Neuron (in vitro differentiated cells): ENCODE data around the gene YJEFN3.

Experiments used
- H2AFZ ChIP-seq: one replicate; pipeline ENCODE4 v1.6.1; 2013; ENCODE audit warnings: low read depth, mild to moderate bottlenecking, inconsistent platforms, low read length, moderate library complexity
- H3K27me3 ChIP-seq: one replicate; pipeline ENCODE4 v1.6.1; 2013; ENCODE audit warnings: low read length; ENCODE audit not compliant: insufficient read depth
- H3K36me3 ChIP-seq: one replicate; pipeline ENCODE4 v1.6.1; 2013; ENCODE audit warnings: low read length; ENCODE audit not compliant: insufficient read depth
- H3K4me1 ChIP-seq: one replicate; pipeline ENCODE4 v1.6.1; 2013; ENCODE audit warnings: low read length; ENCODE audit not compliant: insufficient read depth
- H3K4me3 ChIP-seq: 2 replicates; pipeline ENCODE4 v1.5.1; 2013; ENCODE audit warnings: mild to moderate bottlenecking, low read length, moderate library complexity
- H3K9me3 ChIP-seq: one replicate; pipeline ENCODE4 v1.6.1; 2013; ENCODE audit warnings: low read length

Gene YJEFN3

DNA sequence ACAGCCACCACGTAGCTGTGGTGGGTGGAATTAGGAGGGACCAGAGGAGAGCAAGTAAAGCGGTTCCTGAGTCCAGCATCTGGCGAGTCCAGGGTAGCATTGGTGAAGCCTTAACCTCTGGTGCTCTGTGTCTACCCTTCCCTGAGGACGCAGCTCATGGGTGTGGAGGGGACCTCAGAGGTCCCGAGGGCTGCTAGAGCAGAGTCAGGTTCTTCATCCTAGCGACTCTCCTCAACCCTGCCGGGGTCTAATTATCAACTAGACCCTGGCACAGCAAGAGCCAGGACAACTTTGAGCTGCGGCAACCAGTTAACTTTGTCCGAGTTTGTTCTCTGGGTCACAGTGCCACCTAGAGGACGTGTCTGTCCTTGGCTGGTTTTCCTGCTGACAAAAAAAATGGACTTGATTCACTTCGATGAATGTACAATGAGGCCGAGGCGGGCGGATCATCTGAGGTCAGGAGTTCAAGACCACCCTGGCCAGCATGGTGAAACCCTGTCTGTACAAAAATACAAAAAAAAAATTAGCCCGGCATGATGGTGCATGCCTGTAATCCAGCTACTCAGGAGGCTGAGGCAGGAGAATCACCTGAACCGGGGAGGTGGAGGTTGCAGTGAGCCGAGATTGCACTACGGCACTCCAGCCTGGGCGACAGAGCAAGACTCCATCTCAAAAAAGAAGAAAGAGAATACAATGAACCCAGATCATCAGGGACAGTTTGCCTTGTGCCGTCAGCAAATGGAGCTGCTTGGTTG lies 38.3 kb upstream of the YJEFN3 start:
- Histone ChIP-seq H2AFZ (no peak overlapping the region), H3K27me3 (no peaks in the 10 kb centered on the region), H3K9me3 (no peaks in the 10 kb centered on the region), H3K4me1 (peaks cover 34% of the 10 kb centered on the region), H3K4me3 (no peak overlapping the region), H3K36me3 (peaks cover 34% of the 10 kb centered on the region)

DNA sequence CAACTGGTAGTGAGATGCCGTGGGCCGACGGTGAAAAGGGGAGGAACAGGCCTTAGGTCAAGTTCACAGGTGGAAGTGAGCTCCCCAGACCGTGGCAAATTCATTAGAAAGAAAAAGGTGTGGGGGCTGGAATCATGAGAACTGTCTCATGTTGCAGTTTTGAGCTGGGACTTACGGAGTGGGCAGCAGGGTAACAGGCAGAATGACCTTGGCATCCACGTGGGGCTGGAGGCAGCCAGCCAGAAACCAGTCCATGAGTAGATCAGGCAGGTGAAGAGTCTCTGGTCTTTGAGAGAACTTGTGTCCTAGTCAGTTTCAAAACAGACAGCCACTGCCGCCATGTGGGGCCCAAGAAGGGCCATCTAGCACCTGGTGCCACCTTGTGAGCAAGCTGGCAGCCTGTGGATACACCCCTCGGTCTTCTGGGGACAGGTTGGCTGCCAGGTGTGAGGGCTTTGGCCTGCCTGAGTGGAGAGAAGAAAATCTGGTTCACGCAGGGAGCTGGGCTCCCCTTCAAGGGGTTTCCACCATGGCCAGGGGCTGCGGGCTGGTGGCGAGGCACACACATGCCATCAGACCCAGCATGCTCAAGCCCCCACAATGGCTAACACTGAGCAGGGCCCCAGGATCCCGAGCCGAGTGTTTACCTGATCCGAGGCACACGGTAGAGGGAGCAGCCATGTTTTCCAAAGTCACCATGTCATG lies 37.2 kb upstream of the YJEFN3 start:
- Histone ChIP-seq H3K36me3 (peaks cover 44% of the 10 kb centered on the region), H3K9me3 (no peaks in the 10 kb centered on the region), H3K4me1 (peaks cover 31% of the 10 kb centered on the region), H2AFZ (no peak overlapping the region), H3K27me3 (no peaks in the 10 kb centered on the region), H3K4me3 (no peak overlapping the region)

DNA sequence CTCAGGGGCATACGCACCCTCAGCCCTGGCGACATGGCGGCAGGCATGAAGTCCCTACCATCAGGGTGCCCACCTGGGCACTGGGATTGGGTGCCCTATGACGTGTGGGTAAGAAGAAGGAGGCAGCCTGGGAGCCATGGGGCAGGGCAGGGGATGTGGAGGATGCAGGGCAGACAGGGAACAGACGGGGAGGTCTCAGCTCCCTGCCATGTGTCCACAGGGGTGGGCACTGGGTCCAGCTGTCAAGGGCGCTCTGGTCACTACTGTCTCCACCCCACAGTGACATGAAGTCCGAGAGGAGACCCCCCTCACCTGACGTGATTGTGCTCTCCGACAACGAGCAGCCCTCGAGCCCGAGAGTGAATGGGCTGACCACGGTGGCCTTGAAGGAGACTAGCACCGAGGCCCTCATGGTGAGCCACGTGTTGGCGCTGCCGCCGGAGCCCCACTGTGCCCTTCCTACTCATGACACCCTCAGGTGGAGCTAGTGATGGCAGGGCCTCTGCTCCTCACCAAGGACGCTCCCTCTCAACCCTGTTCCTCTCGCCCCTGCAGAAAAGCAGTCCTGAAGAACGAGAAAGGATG lies 36.6 kb upstream of the YJEFN3 start:
- H3K4me3 ChIP-seq, result no peak overlapping the region
- H3K27me3 ChIP-seq, result no peaks in the 10 kb centered on the region
- no peak overlapping the region for H2AFZ ChIP-seq
- peaks cover 48% of the 10 kb centered on the region for H3K36me3 ChIP-seq
- H3K9me3 ChIP-seq, result no peaks in the 10 kb centered on the region
- peaks cover 29% of the 10 kb centered on the region for H3K4me1 ChIP-seq

DNA sequence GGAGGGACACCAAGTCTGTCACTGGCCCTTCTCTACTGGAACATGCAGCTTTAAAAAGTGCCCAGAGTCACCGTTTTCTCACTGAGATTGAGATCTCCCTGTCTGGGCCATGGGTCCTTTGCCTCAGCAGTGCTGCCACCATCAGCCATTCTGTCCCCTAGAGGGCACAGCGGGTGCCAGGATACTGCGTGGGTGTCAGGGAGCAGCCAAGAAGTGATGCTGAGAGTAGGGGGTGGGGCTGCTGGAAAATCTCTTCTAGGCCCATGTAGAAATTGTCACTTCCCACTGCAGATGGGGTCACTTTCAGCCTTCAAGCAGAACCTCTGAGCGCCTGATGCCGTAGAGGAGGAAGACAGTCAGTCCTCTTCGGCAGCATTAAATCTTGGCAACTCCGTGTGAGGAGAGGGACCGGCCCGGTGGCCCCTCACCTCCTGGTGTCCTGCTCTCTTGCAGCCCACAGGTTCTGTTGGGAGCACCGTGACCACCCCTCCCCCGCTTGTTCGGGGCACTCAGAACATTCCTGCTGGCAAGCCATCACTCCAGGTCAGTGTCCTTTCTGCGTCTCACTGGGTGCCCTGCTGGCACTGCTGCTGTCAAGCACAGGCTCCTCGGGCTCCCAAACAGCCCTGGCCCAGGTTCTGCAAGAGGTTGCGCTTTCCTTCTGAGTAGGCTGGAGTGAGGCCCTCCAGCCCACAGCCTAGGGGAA lies 34.7 kb upstream of the YJEFN3 start:
- no peaks in the 10 kb centered on the region for H3K27me3 ChIP-seq
- peaks cover 13% of the 10 kb centered on the region for H3K4me1 ChIP-seq
- H3K9me3 ChIP-seq, result no peaks in the 10 kb centered on the region
- H2AFZ ChIP-seq, result no peak overlapping the region
- H3K4me3 ChIP-seq, result no peak overlapping the region
- H3K36me3 ChIP-seq, result peaks cover 66% of the 10 kb centered on the region

DNA sequence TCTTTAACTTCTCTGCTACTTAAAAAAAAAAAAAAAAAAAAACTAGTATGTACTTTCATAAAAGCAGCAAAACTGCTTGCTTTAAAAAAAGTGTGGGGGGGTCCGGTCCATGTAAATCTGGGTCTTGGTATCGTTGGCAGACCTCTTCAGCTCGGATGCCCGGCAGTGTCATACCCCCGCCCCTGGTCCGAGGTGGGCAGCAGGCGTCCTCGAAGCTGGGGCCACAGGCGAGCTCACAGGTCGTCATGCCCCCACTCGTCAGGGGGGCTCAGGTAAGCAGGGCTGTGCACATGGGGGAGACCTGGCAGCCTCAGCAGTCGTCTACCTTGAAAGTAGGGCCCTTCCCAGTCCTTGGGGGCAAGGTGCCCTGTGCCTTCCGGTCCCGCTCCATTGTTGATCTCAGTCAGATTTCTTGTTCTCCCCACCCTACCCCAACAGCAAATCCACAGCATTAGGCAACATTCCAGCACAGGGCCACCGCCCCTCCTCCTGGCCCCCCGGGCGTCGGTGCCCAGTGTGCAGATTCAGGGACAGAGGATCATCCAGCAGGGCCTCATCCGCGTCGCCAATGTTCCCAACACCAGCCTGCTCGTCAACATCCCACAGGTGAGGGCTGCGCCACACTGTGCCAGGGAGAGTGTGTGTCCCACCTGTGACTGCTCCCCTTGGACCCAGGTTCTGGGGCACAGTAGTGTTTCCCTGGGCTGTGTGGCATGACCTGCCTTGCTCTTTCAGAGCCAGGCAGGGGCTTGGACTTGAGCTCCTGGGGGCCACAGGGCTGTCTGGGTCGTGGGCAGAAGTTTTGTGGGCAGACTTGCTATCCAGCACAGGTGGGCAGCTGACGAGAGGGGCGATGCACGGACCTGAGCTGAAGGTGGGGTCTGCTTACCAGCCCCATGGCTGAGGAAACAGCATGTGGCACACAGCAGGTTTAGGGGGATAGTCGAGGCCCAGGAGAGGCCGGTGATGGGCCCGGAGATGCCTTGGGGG lies 32.8 kb upstream of the YJEFN3 start:
- Histone ChIP-seq H3K4me1 (no peaks in the 10 kb centered on the region), H3K4me3 (no peak overlapping the region), H3K27me3 (no peaks in the 10 kb centered on the region), H2AFZ (no peak overlapping the region), H3K9me3 (no peaks in the 10 kb centered on the region), H3K36me3 (peaks cover 82% of the 10 kb centered on the region)

DNA sequence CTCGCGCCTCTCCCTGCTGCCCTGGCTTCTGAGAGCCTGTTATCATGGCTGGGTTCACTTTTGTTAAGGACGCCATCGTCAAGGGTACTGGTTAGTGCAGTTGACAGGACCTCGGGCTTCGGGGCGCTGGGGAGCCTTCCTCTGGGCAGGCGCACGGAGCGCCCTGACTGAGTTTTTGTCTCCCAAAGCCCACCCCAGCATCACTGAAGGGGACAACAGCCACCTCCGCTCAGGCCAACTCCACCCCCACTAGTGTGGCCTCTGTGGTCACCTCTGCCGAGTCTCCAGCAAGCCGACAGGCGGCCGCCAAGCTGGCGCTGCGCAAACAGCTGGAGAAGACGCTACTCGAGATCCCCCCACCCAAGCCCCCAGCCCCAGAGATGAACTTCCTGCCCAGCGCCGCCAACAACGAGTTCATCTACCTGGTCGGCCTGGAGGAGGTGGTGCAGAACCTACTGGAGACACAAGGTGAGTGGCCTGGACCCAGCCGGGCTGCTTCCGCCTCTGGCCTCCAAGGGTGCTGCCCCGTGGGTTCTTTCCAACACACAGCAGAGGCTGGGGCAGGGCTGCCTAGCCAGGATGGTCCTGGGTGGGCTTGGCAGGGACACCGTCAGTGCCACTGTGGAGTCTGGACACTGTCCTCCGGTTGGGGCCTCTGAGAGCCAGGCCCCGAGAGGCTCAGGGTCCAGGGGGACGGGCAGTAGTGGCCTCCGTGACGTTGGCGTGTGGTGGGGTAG lies 30.3 kb upstream of the YJEFN3 start:
- H3K4me3 ChIP-seq, result no peak overlapping the region
- no peaks in the 10 kb centered on the region for H3K27me3 ChIP-seq
- H3K36me3 ChIP-seq, result peaks cover 90% of the 10 kb centered on the region
- no peaks in the 10 kb centered on the region for H3K4me1 ChIP-seq
- no peaks in the 10 kb centered on the region for H3K9me3 ChIP-seq
- no peak overlapping the region for H2AFZ ChIP-seq

DNA sequence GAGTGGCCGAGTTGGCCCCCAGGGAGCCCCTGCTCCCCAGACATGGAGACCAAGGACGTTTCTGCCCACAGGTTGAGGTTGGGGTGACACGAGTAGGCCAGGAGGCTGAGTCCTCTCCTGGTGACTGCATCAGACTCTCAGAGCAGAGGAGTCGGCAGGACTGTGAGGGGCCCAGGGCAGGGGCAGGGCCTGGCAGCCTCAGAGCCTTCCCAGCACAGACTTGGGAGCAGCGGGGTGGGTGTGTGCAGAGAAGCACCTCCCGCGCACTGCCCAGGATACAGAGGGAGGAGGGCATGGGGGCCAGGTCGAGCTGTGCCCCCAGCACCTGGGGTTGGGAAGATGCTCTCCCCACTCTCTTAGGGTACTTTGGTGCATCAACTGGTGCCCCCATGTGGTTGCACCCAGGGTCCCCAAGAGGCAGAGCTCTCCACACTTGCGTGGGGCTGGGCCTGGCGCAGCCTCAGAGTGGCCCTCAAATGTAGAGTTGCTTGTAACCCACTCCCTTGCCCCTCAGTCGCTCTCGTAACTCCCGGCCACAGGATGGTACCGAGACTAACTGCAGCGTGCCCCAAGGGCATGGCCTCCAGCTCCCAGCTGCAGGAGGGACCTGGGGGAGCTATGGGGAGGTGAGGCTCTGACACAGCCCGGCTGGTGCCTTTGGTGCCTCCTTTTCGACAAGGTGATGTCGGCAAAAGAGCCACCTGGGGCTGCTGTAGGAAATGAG lies 29.3 kb upstream of the YJEFN3 start:
- no peak overlapping the region for H2AFZ ChIP-seq
- H3K4me1 ChIP-seq, result no peaks in the 10 kb centered on the region
- H3K4me3 ChIP-seq, result no peak overlapping the region
- H3K27me3 ChIP-seq, result no peaks in the 10 kb centered on the region
- peaks cover 90% of the 10 kb centered on the region for H3K36me3 ChIP-seq
- no peaks in the 10 kb centered on the region for H3K9me3 ChIP-seq

DNA sequence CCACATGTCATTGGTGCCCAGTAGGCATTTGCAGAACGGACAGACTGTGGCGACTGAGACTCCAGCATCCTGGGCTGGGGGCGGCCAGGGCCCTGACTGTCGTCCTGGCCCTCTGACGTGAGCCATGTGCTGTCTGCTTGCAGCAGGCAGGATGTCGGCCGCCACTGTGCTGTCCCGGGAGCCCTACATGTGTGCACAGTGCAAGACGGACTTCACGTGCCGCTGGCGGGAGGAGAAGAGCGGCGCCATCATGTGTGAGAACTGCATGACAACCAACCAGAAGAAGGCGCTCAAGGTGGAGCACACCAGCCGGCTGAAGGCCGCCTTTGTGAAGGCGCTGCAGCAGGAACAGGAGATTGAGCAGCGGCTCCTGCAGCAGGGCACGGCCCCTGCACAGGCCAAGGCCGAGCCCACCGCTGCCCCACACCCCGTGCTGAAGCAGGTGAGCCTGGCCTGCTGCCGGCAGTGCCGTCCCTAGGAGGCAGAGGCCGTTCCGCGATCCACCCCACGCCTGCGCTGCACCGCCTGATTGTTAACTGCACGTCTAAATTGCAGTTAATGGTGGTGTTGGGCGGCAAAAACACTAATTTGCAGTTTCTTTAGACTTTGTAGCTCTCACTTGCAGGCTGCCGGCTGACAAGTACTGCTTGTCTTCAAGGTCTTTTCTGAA lies 27.6 kb upstream of the YJEFN3 start:
- Histone ChIP-seq H2AFZ (no peak overlapping the region), H3K4me1 (no peaks in the 10 kb centered on the region), H3K9me3 (no peaks in the 10 kb centered on the region), H3K36me3 (peaks cover 94% of the 10 kb centered on the region), H3K27me3 (no peaks in the 10 kb centered on the region), H3K4me3 (no peak overlapping the region)

DNA sequence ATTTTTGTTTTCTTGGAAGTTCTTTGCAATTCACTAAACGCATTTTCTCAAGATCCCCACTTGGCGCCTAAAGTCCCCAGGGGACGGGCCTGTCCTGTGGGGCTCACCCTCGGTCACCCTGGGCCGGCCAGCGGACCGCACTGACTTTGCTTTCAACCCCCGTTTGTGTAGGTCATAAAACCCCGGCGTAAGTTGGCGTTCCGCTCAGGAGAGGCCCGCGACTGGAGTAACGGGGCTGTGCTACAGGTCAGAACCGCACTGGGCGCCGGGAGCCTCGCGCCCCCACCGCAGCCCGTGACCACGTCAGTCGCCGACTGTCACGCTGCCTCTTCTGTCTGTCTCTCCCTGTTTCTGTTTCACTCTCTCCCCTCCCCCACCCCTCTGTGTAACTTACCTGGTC lies 26.9 kb upstream of the YJEFN3 start:
- Histone ChIP-seq H3K4me3 (no peak overlapping the region), H3K27me3 (no peaks in the 10 kb centered on the region), H3K9me3 (no peaks in the 10 kb centered on the region), H3K4me1 (no peaks in the 10 kb centered on the region), H3K36me3 (peaks cover 94% of the 10 kb centered on the region), H2AFZ (no peak overlapping the region)

DNA sequence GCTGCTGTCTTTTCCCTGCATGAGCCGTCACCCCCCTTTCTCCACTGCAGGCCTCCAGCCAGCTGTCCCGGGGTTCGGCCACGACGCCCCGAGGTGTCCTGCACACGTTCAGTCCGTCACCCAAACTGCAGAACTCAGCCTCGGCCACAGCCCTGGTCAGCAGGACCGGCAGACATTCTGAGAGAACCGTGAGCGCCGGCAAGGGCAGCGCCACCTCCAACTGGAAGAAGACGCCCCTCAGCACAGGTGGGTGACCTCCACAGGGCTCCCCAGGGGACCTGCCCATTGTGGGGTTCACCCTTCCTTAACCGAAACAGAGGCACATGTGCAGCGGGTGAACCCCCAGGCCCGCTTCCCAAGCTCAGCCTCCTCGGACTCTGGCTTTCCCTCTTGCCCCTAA lies 26.4 kb upstream of the YJEFN3 start:
- H3K36me3 ChIP-seq, result peaks cover 97% of the 10 kb centered on the region
- no peak overlapping the region for H2AFZ ChIP-seq
- H3K4me1 ChIP-seq, result no peaks in the 10 kb centered on the region
- H3K9me3 ChIP-seq, result no peaks in the 10 kb centered on the region
- H3K4me3 ChIP-seq, result no peak overlapping the region
- H3K27me3 ChIP-seq, result no peaks in the 10 kb centered on the region
